ENCODE results near the gene CREB3L2.

DNA sequence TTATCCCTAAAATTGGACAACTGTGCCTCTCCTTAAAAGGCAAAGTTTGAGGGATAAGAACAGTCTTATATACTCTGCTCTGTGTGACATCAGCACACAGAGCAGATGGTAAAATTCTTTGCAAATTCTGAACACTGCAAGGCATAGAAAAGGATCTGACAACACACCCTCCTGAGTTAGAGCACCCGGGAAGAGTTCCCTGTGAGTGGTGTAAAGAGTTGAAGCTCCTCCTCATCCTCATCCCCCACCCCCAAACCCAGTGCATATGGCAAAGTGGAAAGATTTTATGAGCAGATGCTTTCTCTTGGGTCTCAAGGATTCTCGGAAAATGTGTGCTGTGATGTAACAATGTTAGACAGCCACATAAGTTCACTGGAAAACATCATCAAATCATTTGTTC lies 115.1 kb downstream of the CREB3L2 start:
- no peak for TF ChIP-seq POLR2A (IDR thresholded peaks at IDR 0.05; ENCODE audit: low read length)
- no peak for TF ChIP-seq GATA1 (IDR thresholded peaks at IDR 0.05; ENCODE audit: low read depth, low read length)
